HuH-7 (cell line): ENCODE data around the gene CEMP1.

Experiments
- DNase-seq: peaks from one replicate; pipeline ENCODE4 v3.0.0; 2011; ENCODE audit warnings: low spot score

CEMP1 gene

DNA sequence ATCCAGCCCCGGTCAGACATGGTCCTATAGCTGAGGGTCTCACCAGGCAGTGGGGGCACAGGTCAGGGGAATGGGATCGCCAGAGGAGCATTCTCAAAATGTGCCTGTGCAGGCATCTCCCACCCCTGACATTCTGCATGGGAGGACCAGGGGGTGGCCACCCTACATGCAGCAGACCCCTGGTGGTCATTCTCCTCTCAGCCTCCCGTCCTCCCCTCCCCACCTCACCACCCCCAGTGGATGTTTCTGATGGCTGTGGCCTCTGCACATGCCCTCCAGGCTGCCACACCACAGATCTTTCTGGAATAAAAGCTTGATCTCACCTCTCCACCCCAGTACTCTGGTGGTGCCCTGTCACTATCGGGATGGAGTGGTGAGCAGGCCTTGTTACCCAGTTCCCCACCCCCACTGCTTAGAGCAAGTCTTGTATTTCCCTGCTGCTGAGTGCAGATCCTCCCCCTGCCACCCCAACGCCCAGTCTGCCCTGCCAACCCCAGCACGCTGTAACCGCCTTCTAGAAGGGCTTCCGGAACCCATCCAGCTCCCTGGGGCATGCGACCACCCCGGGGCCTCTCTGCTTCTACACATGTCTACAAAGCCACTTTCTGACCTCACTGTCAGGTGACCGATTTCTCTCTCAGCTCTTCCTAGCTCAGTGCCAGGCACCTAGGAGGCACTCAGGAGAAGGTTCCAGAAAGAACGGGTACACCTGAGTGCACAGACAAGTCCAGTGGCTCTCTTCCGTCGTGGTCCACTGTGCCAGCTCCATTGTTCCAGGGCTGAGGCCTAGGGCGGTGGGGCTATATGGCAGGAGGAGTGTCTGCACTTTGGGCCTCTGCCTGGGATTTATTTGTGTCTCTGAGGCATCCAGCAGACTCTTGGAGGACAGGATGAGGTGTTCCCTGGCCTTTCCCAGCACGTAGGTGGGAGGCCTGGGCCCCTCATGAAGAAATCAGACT is 47.0 kb downstream of the CEMP1 start:
- no peak for DNase-seq

DNA sequence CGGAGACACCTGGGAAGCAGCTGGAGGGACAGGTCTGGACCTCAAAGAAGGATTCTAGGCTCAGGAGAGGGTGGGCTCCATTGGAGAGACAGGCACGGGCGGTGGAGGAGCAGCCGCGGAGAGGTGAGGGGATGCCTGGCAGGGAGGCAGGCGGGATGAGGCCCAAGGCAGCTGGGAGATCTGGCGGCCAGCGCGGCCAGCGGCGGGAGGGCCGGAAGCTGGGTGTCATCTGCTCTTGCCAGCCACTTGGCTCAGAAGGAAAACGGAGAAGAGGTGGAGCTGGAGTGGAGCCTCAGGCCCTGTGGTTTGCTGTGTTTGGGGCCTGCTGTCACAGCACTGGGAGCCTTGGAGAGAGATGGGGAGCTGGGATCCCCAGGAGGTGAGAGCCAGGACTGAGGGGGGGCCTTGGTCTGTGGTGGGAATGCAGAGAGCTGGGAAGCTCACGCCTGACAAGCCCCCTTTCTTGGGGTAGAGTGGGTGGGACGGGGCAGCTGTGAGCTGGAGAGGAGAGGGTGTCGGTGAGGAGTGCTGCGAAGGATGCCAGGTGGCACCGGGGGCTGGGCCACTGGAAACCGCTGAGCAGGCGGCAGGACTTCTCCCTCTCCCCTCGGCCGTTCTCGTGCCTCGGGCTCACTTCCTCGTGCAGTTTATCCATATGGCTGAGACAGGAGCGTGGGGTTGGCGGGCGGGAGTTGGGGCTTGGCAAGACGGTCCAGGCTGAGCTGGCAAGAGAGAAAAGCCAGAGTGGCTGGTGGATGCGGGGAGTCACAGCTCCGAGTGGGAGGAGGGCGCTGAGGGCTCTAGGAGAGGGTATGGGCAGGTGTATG is 48.3 kb downstream of the CEMP1 start:
- DNase-seq: no peak

- no peak for DNase-seq
Measured at GRCh38 chr16:2482249-2482648, 49.0 kb downstream of the CEMP1 start.

- DNase-seq: no peak
Measured at GRCh38 chr16:2481676-2482075, 49.5 kb downstream of the CEMP1 start.

- no peak for DNase-seq
Measured at GRCh38 chr16:2480948-2481347, 50.3 kb downstream of the CEMP1 start.
